Right renal pelvis (tissue), 4 donors: ENCODE results near the gene ADAMTS13. TPM values are rescaled to one million over a fixed set of nuclear protein-coding genes. Genes with fewer than 3 reads are reported as not detected.

ENCODE experiments used
- DNase-seq, 4 donors: peaks; one replicate each; pipeline ENCODE4 v3.0.0-alpha.2; 2013; ENCODE audit warnings: low read depth in 4 of 4, low spot score in 3 of 4, missing footprints in 1 of 4
- polyA plus RNA-seq, 4 donors: library from polyadenylated mRNA; unstranded; fragments of 120-200 nt; gene quantifications; one replicate each; pipeline ENCODE4 v1.2.1, GENCODE V29; 2013; ENCODE audit not compliant: insufficient read length in 4 of 4

Gene ADAMTS13
- polyA plus RNA-seq, 4 donors = 6.6 to 12.0 (median 8.8) TPM

DNA sequence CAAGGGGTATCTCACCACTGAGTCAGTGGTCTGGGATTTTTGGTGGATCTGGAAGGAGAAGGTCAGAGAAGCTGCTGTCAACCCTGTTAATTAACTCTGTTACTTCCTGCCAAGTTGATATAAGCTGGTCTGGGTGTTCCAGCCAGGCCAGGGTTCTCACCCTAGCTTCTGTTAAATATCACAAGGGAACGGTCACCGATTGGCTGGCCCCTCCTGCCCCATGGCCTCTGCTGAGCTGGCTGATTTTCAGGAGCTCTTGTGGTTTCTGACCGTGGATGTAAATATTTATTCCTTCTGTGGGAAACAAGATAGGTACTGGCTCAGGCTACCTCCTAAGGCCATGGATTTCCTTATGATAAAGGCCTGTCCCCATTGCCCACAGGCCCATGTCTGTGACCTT is 1.0 kb downstream of the ADAMTS13 start:
- no peak for DNase-seq

DNA sequence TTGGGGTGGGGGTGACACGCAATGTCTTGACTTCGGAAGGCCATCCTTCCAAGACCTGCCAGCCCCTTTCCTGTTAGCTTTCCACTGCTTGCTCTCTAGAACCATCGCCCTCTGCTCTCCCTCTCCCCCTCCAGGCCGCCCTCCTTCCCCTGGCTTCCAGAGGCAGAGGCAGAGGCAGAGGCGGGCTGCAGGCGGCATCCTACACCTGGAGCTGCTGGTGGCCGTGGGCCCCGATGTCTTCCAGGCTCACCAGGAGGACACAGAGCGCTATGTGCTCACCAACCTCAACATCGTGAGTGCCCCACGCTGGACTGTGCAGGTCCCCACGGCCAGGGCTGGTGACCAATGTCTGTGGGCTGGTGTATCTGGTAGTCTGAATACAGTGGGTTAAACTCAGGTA is 2.0 kb downstream of the ADAMTS13 start:
- no peak for DNase-seq

DNA sequence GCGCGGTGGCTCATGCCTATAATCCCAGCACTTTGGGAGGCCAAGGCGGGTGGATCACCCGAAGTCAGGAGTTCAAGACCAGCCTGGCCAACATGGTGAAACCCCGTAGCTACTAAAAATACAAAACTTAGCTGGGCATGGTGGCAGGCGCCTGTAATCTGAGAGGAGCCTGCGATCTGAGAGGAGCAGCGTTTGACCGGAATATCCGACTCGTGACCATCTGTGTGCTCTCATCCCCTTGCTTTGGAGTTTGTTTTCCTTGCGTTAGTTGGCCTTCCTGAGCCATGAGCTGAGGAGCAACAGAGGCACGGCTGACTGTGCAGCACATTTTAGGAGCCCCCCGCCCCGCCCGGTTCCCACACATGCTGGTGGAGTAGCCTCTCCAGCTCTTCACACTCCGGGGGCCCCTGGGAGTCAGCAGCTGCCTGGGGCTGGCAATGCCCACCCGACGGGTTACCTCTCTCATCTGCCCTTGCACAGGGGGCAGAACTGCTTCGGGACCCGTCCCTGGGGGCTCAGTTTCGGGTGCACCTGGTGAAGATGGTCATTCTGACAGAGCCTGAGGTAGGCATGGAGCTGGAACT is 3.0 kb downstream of the ADAMTS13 start:
- no peak for DNase-seq

DNA sequence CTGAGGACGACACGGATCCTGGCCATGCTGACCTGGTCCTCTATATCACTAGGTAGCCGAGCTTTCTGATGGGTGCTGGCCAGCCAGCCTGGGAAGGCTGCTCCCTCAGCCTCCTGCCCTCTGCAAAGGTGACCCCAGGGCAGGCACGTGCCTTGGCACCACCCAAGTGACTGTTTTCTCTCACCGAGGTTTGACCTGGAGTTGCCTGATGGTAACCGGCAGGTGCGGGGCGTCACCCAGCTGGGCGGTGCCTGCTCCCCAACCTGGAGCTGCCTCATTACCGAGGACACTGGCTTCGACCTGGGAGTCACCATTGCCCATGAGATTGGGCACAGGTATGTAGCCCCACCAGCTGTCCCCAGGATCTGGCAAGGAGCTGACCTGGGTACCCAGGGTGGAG is 3.8 kb downstream of the ADAMTS13 start:
- no peak for DNase-seq

GRCh38 chr9:133427658-133428348 is 5.6 kb downstream of the ADAMTS13 start:
- no peak for DNase-seq

DNA sequence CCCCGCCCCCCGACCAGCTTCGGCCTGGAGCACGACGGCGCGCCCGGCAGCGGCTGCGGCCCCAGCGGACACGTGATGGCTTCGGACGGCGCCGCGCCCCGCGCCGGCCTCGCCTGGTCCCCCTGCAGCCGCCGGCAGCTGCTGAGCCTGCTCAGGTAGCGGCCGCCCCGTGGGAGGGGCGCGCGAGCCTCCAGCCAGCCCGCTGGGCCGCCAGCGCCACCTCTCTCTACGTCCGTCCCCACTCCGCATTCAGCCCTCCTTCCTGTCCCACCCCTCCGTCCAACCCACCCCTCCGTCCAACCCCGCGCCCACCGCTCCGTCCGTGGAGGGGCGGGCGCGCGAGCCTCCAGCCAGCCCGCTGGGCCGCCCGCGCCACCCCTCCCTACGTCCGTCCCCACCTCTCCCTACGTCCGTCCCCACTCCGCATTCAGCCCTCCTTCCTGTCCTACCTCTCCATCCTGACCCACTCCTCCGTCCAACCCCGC is 6.5 kb downstream of the ADAMTS13 start:
- DNase-seq = peak in 2 of 4 donors; percentile 20 to 35

- DNase-seq = no peak
These were observed 7.0 kb downstream of the ADAMTS13 start for GRCh38 chr9:133429214-133429613.

GRCh38 chr9:133429641-133430161 is 7.5 kb downstream of the ADAMTS13 start:
- peak in 1 of 4 donors; percentile 31 for DNase-seq

- DNase-seq = no peak
These were observed 8.1 kb downstream of the ADAMTS13 start for GRCh38 chr9:133430244-133430643.

GRCh38 chr9:133433351-133433843 is 11.2 kb downstream of the ADAMTS13 start:
- no peak for DNase-seq

GRCh38 chr9:133436681-133437080 is 14.5 kb downstream of the ADAMTS13 start:
- DNase-seq = no peak

DNA sequence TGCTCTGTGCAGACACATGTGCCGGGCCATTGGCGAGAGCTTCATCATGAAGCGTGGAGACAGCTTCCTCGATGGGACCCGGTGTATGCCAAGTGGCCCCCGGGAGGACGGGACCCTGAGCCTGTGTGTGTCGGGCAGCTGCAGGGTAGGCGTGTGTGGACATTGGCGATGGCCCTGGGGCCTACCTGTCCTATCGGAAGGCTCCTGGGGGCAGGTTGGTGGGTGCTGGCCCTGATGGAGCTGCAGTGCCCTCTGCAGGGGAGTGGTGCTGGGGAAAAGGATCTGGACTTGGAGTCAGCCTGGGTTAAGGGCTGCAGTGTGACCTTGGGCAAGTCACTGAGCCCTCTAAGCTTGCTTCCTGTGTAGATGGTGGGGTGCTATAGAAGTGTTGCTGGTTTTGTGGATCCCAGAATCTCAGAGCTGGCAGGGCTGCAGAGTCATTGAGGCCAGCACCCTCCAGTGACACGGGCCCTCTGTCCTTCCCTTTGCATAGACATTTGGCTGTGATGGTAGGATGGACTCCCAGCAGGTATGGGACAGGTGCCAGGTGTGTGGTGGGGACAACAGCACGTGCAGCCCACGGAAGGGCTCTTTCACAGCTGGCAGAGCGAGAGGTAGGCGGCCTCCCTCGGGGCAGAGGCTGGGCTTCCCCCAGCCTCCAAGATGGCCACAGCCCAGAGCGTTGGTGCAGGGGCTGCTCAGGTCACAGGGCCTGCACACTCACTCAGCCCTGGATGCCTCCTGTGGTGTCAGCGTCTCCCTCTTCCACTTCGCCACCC is 15.8 kb downstream of the ADAMTS13 start:
- DNase-seq = no peak

DNA sequence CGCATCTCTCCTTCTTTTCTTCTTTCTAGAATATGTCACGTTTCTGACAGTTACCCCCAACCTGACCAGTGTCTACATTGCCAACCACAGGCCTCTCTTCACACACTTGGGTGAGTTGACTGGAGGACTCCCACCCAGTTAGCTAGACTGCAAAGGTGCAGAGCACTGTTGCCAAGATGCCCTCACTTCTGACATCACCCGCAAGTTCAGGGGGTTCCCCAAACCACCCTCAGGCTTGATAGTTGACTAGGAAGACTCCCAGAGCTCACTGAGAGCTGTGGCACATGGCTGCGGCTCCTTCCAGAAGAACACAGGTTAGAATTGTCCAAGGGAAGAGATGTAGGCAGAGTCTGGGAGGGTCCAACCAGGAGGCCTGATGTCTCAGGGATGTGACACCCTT is 17.2 kb downstream of the ADAMTS13 start:
- DNase-seq = no peak

- no peak for DNase-seq
These were observed 18.7 kb downstream of the ADAMTS13 start for GRCh38 chr9:133440874-133441273.

- no peak for DNase-seq
These were observed 19.4 kb downstream of the ADAMTS13 start for GRCh38 chr9:133441571-133441970.

DNA sequence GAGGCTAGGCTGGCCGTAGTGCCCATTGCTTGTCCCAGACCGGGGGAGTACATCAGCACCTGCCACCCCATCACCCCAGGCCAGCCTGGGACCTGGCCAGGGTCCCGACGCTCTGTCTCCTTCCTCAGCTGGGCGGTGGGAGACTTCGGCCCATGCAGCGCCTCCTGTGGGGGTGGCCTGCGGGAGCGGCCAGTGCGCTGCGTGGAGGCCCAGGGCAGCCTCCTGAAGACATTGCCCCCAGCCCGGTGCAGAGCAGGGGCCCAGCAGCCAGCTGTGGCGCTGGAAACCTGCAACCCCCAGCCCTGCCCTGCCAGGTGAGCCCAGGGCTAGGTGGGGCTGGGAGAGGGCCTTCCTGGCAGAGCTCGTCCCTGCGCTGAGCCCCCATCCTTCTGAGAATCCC is 21.1 kb downstream of the ADAMTS13 start:
- no peak for DNase-seq

DNA sequence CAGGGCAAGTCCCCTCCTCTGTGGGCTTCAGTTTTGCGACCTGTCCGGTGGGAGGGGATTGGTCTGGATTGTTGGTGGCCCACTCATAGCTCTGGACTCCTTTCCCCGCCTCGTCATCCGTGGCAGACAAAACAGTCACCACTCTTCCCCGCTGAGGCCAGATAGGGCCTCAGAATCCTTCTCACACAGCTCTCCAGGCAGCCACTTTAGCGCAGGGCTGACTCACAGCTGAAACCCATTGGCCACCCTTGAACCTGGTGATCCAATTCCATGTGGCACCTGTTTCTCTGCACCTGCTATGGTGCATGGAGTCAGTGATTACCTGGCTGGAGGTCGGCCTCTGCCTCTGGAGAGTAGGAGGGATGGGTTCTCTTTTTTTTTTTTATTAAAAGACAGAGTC is 21.8 kb downstream of the ADAMTS13 start:
- DNase-seq = no peak

DNA sequence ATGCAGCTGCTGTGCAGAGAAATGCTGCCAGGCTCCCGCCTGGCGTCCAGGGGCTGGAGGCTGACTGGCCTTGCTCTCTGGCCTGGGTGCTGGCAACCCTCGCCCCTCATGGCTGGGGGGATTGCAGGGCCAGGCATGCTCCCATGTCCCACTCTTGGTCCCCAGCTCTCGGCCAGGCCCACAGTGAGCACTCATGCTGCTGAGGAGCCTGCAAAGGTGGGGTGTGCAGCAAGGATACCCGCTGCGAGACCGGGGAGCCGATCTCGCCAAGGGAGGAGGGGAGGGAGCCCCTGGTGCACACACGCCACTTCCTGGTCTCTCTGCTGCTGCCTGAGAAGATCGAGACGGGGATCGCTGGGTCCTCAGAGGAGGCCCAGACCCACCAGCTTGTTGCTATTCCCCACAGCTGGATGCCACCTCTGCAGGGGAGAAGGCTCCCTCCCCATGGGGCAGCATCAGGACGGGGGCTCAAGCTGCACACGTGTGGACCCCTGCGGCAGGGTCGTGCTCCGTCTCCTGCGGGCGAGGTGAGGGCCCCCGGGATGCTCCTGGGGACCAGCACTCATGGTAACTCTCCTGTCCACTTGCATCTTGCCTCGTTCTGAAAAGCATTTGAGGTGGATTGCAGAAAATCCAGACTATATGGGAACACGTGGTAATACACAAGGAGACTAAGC is 23.3 kb downstream of the ADAMTS13 start:
- no peak for DNase-seq

DNA sequence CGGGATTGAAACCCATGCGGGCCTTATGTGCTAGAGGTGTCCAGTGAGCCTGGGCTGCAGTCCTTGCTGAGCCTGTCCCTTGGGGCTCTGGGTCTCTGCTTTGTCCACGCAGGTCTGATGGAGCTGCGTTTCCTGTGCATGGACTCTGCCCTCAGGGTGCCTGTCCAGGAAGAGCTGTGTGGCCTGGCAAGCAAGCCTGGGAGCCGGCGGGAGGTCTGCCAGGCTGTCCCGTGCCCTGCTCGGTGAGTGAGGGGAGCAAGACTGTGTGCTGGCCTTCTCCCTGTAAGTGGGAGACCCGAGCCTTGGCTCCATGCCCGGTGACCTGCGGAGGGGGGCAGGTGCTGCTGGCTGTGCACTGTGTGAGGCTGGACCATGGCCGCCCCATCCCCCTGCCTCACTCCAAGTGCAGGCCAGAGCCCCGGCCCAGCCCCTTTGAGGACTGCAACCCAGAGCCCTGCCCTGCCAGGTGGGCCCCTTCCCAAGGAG is 26.4 kb downstream of the ADAMTS13 start:
- DNase-seq = no peak

DNA sequence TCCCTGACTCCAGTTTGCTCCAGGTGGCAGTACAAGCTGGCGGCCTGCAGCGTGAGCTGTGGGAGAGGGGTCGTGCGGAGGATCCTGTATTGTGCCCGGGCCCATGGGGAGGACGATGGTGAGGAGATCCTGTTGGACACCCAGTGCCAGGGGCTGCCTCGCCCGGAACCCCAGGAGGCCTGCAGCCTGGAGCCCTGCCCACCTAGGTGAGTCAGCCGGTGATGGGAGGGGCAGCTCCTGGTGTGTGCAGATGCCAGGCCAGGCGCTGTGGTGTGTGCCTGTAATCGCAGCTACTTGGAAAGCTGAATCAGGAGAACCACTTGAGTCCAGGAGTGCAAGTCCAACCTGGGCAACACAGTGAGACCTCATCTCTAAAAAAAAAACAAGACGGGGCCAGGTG is 27.6 kb downstream of the ADAMTS13 start:
- DNase-seq = no peak
